ENCODE data around the gene TPST2. TPM values are rescaled to one million over a fixed set of nuclear protein-coding genes. Genes with fewer than 3 reads are reported as not detected.

TPST2 gene
- polyA plus RNA-seq, 2 of the 4 experiments (the other 2 are of a cell fraction): 10.3 to 10.5 TPM

- WGBS (ENCODE audit: missing lambda C conversion rate): 82% methylated on average over 2 of the region's 2 CpGs
- DNase-seq (ENCODE audit: low read depth in 1 of 2, low spot score in 1 of 2) (no peak), FAIRE-seq (no peak), ATAC-seq (no peak)
- CTCF ChIA-PET: no interaction called here
- POLR2A ChIA-PET: no interaction called here
- no peak overlapping the region for H3K27ac ChIP-seq
- TF ChIP-seq PHF8 (IDR thresholded peaks at IDR 0.05; ENCODE audit: borderline replicate concordance, low read depth): no peak
- no peak for TF ChIP-seq KDM1A (IDR thresholded peaks at IDR 0.05; ENCODE audit: low read depth)
- no peak for TF ChIP-seq TFCP2L1 (CRISPR knock-in tag; IDR thresholded peaks at IDR 0.05)
- no peak for TF ChIP-seq RAD21 (conservative IDR thresholded peaks at IDR 0.05 in 1 of 2, IDR thresholded peaks at IDR 0.05 in 1 of 2)
- TF ChIP-seq EHMT2 (IDR thresholded peaks at IDR 0.05; ENCODE audit: low read depth): no peak
- no peak for TF ChIP-seq HOXA7 (CRISPR knock-in tag; IDR thresholded peaks at IDR 0.05)
- no peak for TF ChIP-seq JUNB (IDR thresholded peaks at IDR 0.05)
- TF ChIP-seq CEBPB (IDR thresholded peaks at IDR 0.05): no peak
- TF ChIP-seq RFX5 (IDR thresholded peaks at IDR 0.05): no peak
- TF ChIP-seq ELK1 (IDR thresholded peaks at IDR 0.05; ENCODE audit: low read depth, low read length): no peak
- no peak for TF ChIP-seq GATA3 (IDR thresholded peaks at IDR 0.05; ENCODE audit: borderline replicate concordance)
- no peak for TF ChIP-seq ATOH8 (CRISPR knock-in tag; IDR thresholded peaks at IDR 0.05; ENCODE audit: low read depth)
- TF ChIP-seq CHD4 (IDR thresholded peaks at IDR 0.05; ENCODE audit: borderline replicate concordance): no peak
- TF ChIP-seq FOSB (CRISPR knock-in tag; IDR thresholded peaks at IDR 0.05): no peak
- TF ChIP-seq MYC (IDR thresholded peaks at IDR 0.05; ENCODE audit: borderline replicate concordance, low read length): no peak
- TF ChIP-seq RCOR1 (IDR thresholded peaks at IDR 0.05; ENCODE audit: low read depth, low read length): no peak
- TF ChIP-seq HEYL (CRISPR knock-in tag; IDR thresholded peaks at IDR 0.05): no peak
- H3K4me1 ChIP-seq: no peaks in the 10 kb centered on the region
- H3K9me3 ChIP-seq: no peaks in the 10 kb centered on the region
- no peak overlapping the region for H3K4me3 ChIP-seq
- H3K4me2 ChIP-seq: no peak overlapping the region
Measured at GRCh38 chr22:26620197-26620596, 30.3 kb upstream of the TPST2 start.

GRCh38 chr22:26619510-26619909 lies 29.6 kb upstream of the TPST2 start:
- H3K9me3 ChIP-seq: no peaks in the 10 kb centered on the region
- H3K4me1 ChIP-seq: no peaks in the 10 kb centered on the region
- TF ChIP-seq CHD2 (IDR thresholded peaks at IDR 0.05; ENCODE audit: low read length, partially characterized antibody) (no peak), CEBPB (IDR thresholded peaks at IDR 0.05) (no peak), MAZ (IDR thresholded peaks at IDR 0.05; ENCODE audit: borderline replicate concordance, low read depth, low read length) (no peak), USF2 (IDR thresholded peaks at IDR 0.05) (no peak), POLR2AphosphoS2 (conservative IDR thresholded peaks at IDR 0.05; ENCODE audit: low read length) (no peak)
- DNase-seq (ENCODE audit: low read depth in 1 of 2, low spot score in 1 of 2): no peak
- no peak for FAIRE-seq
- no peak overlapping the region for H3K4me3 ChIP-seq
- POLR2A ChIA-PET: no interaction called here
- no peak for ATAC-seq
- CTCF ChIA-PET: no interaction called here
- no peak overlapping the region for H3K27ac ChIP-seq
- 60% methylated on average over 4 of the region's 6 CpGs for WGBS (ENCODE audit: missing lambda C conversion rate)
- no peak overlapping the region for H3K4me2 ChIP-seq

- Histone ChIP-seq H3K9me3 (no peaks in the 10 kb centered on the region), H3K4me2 (no peak overlapping the region), H3K4me3 (no peak overlapping the region), H3K27ac (no peak overlapping the region), H3K4me1 (no peaks in the 10 kb centered on the region)
- TF ChIP-seq POLR2A (IDR thresholded peaks at IDR 0.05; ENCODE audit: low read length): no peak
- TF ChIP-seq EHF (CRISPR knock-in tag; IDR thresholded peaks at IDR 0.05): no peak
- no peak for TF ChIP-seq E2F6 (IDR thresholded peaks at IDR 0.05; ENCODE audit: borderline replicate concordance, low read depth)
- TF ChIP-seq ELK1 (IDR thresholded peaks at IDR 0.05; ENCODE audit: low read depth, low read length): no peak
- TF ChIP-seq EHMT2 (IDR thresholded peaks at IDR 0.05; ENCODE audit: low read depth): no peak
- no peak for TF ChIP-seq HOXB5 (CRISPR knock-in tag; IDR thresholded peaks at IDR 0.05)
- no peak for TF ChIP-seq HOXA7 (CRISPR knock-in tag; IDR thresholded peaks at IDR 0.05)
- TF ChIP-seq CBX8 (IDR thresholded peaks at IDR 0.05): no peak
- TF ChIP-seq ESRRA (IDR thresholded peaks at IDR 0.05; ENCODE audit: borderline replicate concordance, low read length): no peak
- TF ChIP-seq REST (IDR thresholded peaks at IDR 0.05): no peak
- DNase-seq (ENCODE audit: low read depth in 1 of 2, low spot score in 1 of 2) (no peak), ATAC-seq (no peak), FAIRE-seq (no peak)
- POLR2A ChIA-PET: no interaction called here
- 77% methylated on average over 8 of the region's 8 CpGs for WGBS (ENCODE audit: missing lambda C conversion rate)
- CTCF ChIA-PET: no interaction called here
Measured at GRCh38 chr22:26618455-26618854, 28.5 kb upstream of the TPST2 start.
